PC-9 (cell line): ENCODE results near the gene TOMM20.

Experiments
- EZH2 ChIP-seq: fragments of 200-600 bp; sonication (generic); IDR thresholded peaks from 2 replicates; pipeline ENCODE4 v1.8.0; 2017; ENCODE audit warnings: antibody characterized with exemption, low read depth
- TF ChIP-seq, protein P1 (sequence below): fragments of 200-600 bp; sonication (generic); conservative IDR thresholded peaks from 2 replicates; pipeline ENCODE4 v1.6.1; 2017; ENCODE audit warnings: mixed run types, antibody characterized with exemption, mild to moderate bottlenecking, moderate library complexity

DNA sequence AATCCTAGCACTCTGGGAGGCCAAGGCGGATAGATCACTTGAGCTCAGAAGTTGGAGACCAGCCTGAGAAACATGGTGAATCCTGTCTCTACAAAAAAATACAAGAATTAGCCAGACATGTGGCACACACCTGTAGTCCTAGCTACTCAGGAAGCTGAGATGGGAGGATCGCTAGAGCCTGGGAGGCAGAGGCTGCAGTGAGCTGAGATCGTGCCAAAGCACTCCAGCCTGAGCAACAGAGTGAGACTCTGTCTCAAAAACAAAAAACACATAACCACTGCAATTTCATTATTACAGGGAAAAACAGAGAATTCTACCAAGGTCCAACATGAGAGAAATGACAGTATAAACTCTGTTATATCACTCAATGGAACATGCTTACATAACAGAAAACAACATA is 4.4 kb upstream of the TOMM20 start:
- TF ChIP-seq, protein P1, sequence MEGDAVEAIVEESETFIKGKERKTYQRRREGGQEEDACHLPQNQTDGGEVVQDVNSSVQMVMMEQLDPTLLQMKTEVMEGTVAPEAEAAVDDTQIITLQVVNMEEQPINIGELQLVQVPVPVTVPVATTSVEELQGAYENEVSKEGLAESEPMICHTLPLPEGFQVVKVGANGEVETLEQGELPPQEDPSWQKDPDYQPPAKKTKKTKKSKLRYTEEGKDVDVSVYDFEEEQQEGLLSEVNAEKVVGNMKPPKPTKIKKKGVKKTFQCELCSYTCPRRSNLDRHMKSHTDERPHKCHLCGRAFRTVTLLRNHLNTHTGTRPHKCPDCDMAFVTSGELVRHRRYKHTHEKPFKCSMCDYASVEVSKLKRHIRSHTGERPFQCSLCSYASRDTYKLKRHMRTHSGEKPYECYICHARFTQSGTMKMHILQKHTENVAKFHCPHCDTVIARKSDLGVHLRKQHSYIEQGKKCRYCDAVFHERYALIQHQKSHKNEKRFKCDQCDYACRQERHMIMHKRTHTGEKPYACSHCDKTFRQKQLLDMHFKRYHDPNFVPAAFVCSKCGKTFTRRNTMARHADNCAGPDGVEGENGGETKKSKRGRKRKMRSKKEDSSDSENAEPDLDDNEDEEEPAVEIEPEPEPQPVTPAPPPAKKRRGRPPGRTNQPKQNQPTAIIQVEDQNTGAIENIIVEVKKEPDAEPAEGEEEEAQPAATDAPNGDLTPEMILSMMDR: no peak
- TF ChIP-seq EZH2: no peak
